C4-2B (cell line): ENCODE data around the gene ITPR1.

Experiments used
- H3K27ac ChIP-seq: fragments of 450-650 bp; 2 replicates; pipeline ENCODE4 v1.5.1; 2017
- ZFX ChIP-seq: fragments of 450-650 bp; IDR thresholded peaks from 2 replicates; pipeline ENCODE4 v1.6.1; 2017
- TF ChIP-seq, protein P1 (sequence below): fragments of 450-650 bp; conservative IDR thresholded peaks from 2 replicates; pipeline ENCODE4 v1.5.1; 2017; ENCODE audit warnings: mild to moderate bottlenecking

Gene ITPR1

DNA sequence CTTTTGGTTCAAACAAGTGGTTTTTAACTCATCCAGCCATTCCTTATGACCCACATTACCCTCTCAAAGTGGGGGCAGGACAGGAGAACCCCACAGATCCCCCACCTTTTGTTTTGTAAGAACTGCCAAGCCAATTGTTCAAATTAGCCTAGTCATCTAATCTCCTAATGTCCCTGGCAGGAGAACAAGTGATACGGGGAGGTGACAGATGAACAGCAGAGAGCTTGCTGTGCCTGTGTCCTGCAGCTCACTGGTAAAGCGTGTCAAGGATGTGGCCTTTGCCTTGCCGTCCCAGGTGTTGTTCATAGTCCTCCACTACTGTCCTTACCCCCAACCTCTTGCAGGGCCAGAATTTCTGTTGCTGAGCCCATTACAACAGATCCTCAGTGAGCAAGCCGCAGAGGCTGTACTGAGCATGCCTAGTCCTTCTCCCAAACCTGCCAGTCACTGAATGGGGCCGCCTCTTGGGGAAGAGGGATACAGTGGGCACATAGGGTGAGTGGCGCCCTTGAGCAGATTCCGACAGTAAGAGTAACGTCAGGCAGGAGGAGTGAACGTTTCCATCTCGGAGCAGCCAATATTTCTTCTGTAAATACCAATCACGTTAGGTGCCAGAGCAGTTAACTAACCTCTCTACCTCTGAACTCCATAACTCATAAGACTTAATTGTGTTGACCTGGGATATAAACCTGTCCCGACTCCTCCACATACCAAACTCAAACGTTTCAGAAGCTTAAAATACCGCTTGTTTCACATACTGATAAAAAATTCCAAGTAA lies 87.4 kb downstream of the ITPR1 start:
- TF ChIP-seq, protein P1, sequence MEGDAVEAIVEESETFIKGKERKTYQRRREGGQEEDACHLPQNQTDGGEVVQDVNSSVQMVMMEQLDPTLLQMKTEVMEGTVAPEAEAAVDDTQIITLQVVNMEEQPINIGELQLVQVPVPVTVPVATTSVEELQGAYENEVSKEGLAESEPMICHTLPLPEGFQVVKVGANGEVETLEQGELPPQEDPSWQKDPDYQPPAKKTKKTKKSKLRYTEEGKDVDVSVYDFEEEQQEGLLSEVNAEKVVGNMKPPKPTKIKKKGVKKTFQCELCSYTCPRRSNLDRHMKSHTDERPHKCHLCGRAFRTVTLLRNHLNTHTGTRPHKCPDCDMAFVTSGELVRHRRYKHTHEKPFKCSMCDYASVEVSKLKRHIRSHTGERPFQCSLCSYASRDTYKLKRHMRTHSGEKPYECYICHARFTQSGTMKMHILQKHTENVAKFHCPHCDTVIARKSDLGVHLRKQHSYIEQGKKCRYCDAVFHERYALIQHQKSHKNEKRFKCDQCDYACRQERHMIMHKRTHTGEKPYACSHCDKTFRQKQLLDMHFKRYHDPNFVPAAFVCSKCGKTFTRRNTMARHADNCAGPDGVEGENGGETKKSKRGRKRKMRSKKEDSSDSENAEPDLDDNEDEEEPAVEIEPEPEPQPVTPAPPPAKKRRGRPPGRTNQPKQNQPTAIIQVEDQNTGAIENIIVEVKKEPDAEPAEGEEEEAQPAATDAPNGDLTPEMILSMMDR, result no peak
- TF ChIP-seq ZFX, result no peak

DNA sequence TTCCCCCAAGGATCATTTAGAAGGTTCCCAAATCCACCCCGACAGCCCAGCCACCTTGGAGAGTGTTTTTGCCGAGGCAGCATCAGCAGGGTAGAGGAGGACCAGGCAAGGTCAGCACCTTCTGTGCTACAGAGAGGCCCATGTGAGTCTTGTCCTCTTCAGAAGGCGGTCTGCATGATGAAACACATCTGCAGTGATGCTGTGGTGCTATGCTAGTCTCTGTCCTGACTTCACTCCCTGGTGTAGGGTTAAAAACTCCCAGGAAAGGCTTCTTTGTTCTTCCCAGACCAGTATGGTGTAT lies 87.9 kb downstream of the ITPR1 start:
- TF ChIP-seq ZFX, result no peak
- TF ChIP-seq, protein P1, result no peak
- H3K27ac ChIP-seq, result no peak overlapping the region

More for the DNA sequence above, 87.4 kb downstream of the ITPR1 start:
- no peak overlapping the region for H3K27ac ChIP-seq

DNA sequence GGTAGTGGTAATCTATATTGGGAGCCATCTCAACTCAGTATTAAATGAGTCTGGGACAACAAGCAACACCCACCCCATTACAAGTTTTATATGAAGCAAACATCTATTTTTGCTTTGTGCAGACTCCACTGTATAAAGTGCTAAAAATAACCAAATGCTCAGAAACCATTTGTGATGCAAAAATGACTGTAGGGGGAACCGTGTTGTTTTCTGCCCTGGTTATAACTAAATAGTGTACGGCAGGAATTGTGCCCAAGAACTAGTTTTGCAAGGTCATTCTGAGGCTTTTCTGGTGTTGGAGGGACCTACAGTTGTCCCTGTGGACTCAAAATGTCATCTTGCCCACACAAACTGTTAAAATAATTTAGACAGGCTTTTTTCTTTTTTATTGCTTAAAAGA lies 88.3 kb downstream of the ITPR1 start:
- TF ChIP-seq ZFX, result no peak
- TF ChIP-seq, protein P1, result no peak
- no peak overlapping the region for H3K27ac ChIP-seq

DNA sequence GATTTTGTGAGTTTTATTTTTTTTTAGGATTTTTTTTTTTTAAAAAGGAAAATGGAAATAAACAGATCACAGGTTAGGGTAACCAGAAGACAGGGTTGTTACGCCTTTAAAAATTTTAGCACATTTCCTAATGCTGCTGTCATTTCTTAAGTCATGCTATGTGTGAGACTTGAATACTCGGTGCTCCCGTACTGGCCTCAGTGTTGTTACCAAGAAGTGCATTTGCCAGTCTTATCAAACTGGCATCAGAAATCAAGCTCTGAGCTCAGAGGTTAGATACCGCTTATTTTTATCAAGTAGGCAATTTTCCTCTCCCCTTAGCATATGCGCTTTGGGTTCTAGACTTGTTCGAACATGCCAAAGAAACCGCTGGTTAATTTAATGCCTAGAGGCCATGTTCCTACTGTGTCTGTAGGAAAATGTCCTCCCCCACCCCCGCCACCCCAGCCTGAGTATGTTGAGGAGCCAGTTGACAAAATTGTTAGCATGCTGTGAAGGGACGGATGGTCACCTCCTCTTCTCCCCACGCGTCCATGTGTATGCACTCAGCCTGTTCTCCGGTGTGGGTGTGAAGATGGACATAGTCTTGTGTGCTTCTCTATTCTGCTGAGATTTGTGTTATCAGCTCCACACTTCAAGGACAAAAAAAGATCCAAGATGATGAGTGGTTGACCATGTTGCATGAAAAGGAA lies 88.9 kb downstream of the ITPR1 start:
- H3K27ac ChIP-seq, result no peak overlapping the region
- TF ChIP-seq, protein P1, result no peak
- TF ChIP-seq ZFX, result no peak

DNA sequence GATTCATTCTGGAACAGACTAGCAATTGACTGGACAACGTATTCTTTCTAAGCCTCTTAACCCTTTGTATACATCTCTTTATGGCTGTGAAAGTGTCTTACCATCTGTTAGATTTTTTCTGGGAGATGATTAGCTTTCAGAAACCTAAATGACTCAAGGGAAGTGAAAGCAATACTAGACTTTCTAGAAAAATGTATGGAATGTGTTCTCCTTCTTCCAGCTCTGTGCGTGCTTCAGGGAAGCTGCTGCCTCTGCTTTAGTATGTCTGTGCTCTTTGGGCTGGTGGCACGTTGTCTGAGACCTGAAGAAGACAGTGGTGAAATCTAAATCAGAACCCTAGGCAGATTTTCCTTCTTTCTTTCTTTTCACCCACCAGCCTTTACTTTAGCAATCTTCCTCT lies 89.5 kb downstream of the ITPR1 start:
- no peak for TF ChIP-seq ZFX
- TF ChIP-seq, protein P1, result no peak
- no peak overlapping the region for H3K27ac ChIP-seq

DNA sequence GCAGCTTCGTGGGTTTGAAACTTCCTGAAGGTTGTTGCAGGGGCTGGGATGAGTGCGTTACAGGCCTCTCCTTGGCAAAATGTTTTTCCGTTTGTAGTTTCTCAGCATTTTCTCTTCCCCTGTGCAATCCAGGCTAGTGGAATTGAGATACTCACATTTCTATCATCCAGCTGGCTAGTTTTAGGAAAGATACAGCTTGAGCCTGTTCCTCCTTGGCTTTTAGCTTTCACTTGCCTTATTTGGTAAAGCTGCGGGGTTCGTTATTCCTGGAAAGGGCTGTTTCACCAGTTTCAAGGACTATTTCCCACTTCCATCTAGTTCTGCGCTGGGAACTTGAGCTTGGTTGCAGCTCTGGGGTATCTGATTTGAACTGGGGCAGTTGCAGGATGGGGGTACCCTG lies 90.3 kb downstream of the ITPR1 start:
- TF ChIP-seq, protein P1, result no peak
- no peak for TF ChIP-seq ZFX
- no peak overlapping the region for H3K27ac ChIP-seq

DNA sequence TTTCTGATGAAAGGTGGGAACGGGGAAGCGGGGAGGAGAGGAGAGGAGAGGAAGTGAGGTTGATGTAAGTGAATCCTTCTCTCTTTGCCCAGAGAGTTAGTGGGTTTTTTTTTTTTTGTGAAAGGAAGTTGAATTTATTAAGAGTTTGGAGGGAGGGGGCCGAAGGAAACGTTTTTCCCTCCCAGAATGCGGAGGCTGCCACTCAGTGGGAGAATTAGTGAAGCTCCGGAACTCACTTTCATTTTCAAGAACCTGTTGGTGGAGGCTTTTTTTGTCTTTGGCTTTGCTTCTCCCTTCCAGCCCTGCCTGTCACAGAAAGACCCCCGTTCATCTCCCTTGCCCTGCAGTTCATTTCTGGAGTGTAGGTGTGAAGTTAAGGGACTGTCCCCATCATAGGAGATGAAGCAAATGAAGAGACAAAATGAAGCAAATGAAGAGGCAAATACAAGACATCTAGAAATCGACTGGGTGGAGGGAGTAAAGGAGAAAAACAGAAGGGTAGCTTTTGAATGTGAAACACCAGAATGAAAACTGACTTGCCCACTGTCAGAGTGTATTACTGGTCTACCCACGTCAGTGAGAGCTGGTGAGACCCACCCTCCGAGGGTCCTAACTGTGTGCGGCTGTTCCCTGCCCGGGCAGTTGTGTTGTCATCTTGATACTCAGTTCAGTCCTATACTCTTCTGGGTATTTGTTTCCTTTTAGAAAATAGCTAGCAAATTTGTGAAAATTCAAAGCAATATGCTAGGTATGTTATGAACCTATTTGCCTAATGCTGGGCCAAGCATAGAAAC lies 91.5 kb downstream of the ITPR1 start:
- no peak for TF ChIP-seq ZFX
- TF ChIP-seq, protein P1, result peak; percentile 7; the same call in 1 of the 2 replicates
- H3K27ac ChIP-seq, result no peak overlapping the region
